CD4-positive, alpha-beta T cell (primary cell): ENCODE results near the gene HEY2. TPM values are rescaled to one million over a fixed set of nuclear protein-coding genes. Genes with fewer than 3 reads are reported as not detected.

Experiments used
- ATAC-seq: fragments of 200-7000 bp; cut with Tn5 transposase; one replicate; pipeline ENCODE4 v1.10.0; 2022; ENCODE audit warnings: mild to moderate bottlenecking; ENCODE audit not compliant: poor library complexity
- CTCF ChIA-PET: fragments of 350-600 bp; sonication (Branson Sonifier 250); formaldehyde crosslinking; loops from one replicate; lab custom pipeline; 2021; ENCODE audit warnings: antibody characterized with exemption, inconsistent platforms; lab: Charles Lee
- POLR2A ChIA-PET: fragments of 350-600 bp; sonication (Branson Sonifier 250); formaldehyde crosslinking; loops from one replicate; lab custom pipeline; 2021; ENCODE audit warnings: antibody characterized with exemption, inconsistent platforms; lab: Charles Lee
- DNase-seq, 14 experiments: peaks; one replicate each; pipeline ENCODE4 v3.0.0-alpha.2; 2013 to 2020; ENCODE audit warnings: mixed read lengths in 2 of 14
- H3K27ac ChIP-seq, 2 donors: one replicate each; pipeline versions ENCODE4 v1.5.1 to v1.7.0; 2013; ENCODE audit warnings: low read length in 2 of 2, low read depth in 1 of 2, mild to moderate bottlenecking in 1 of 2
- H3K27me3 ChIP-seq, 2 experiments: 1 replicate in 1 of 2; 2 replicates in 1 of 2; pipeline versions ENCODE4 v1.6.1 to v1.7.0; 2013; ENCODE audit warnings: low read length in 2 of 2, control low read depth in 1 of 2, mild to moderate bottlenecking in 1 of 2, moderate library complexity in 1 of 2; ENCODE audit not compliant: insufficient read depth in 2 of 2, control insufficient read depth in 1 of 2
- H3K36me3 ChIP-seq: one replicate; pipeline ENCODE4 v1.6.1; 2013; ENCODE audit warnings: low read length, control low read depth; ENCODE audit not compliant: insufficient read depth
- H3K4me1 ChIP-seq: one replicate; pipeline ENCODE4 v1.6.1; 2013; ENCODE audit warnings: low read length, control low read depth; ENCODE audit not compliant: insufficient read depth
- H3K4me3 ChIP-seq: one replicate; pipeline ENCODE4 v1.5.1; 2013; ENCODE audit warnings: mild to moderate bottlenecking, low read length, moderate library complexity
- H3K9me3 ChIP-seq, 2 experiments: 1 replicate in 1 of 2; 2 replicates in 1 of 2; pipeline versions ENCODE4 v1.6.1 to v1.7.0; 2013; ENCODE audit warnings: low read length in 2 of 2, mild to moderate bottlenecking in 2 of 2, control low read depth in 1 of 2, moderate library complexity in 1 of 2; ENCODE audit not compliant: control insufficient read depth in 1 of 2, insufficient read depth in 1 of 2
- H3K27ac Mint-ChIP-seq: one replicate; pipeline ENCODE4 v1.8.0; 2020; ENCODE audit warnings: mixed read lengths
- H3K27me3 Mint-ChIP-seq: one replicate; pipeline ENCODE4 v1.8.0; 2021; ENCODE audit warnings: mixed read lengths
- H3K36me3 Mint-ChIP-seq: one replicate; pipeline ENCODE4 v1.8.0; 2021; ENCODE audit warnings: low read depth, mixed read lengths
- H3K4me1 Mint-ChIP-seq: one replicate; pipeline ENCODE4 v1.8.0; 2021; ENCODE audit warnings: low read depth, mixed read lengths
- H3K4me3 Mint-ChIP-seq: one replicate; pipeline ENCODE4 v1.8.0; 2020; ENCODE audit warnings: mild to moderate bottlenecking, mixed read lengths
- H3K9me3 Mint-ChIP-seq: one replicate; pipeline ENCODE4 v1.8.0; 2020; ENCODE audit warnings: mixed read lengths
- CTCF ChIP-seq: fragments of 200-600 bp; IDR thresholded peaks from one replicate; pipeline ENCODE4 v1.8.0; 2022; ENCODE audit warnings: antibody characterized with exemption, mild to moderate bottlenecking
- intact Hi-C, 2 experiments: fragments of 100-400 bp; cut with DNase I in 1 of 2; cut with micrococcal nuclease in 1 of 2; formaldehyde crosslinking; loops; one replicate each; pipeline versions ENCODE4 v1.15.1 to v1.9.0; 2023 to 2025; cut with DNase I, micrococcal nuclease
- total RNA-seq, 174 experiments: library from RNA in 2 of 174; stranded (reverse) in 2 of 174; gene quantifications; one replicate each; pipeline ENCODE4 v1.2.3 and lab custom pipeline; 2021 to 2026

HEY2 gene
- total RNA-seq, 2 experiments from 2014 or later = 0.08 to 0.30 TPM

GRCh38 chr6:125765944-125766343 lies 16.5 kb downstream of the HEY2 start:
- no peak overlapping the region for H3K4me3 ChIP-seq
- Mint-ChIP-seq H3K36me3 (no peaks in the 10 kb centered on the region), H3K4me3 (no peak overlapping the region), H3K27ac (no peak overlapping the region), H3K9me3 (no peaks in the 10 kb centered on the region), H3K27me3 (peaks cover 61% of the 10 kb centered on the region), H3K4me1 (no peaks in the 10 kb centered on the region)
- peaks cover 4 to 14% of the 10 kb centered on the region in 2 experiments for H3K27me3 ChIP-seq
- ChIA-PET CTCF (interaction anchor here (0.6 to 1.8 kb wide), 2 partner anchors 11 to 454 kb away, joined by 4 read pairs; no protein-coding TSS in a partner anchor), POLR2A (interaction anchor here (0.6 kb wide), 1 partner anchor 210 kb away, joined by 4 read pairs; no protein-coding TSS in a partner anchor)
- H3K4me1 ChIP-seq = no peaks in the 10 kb centered on the region
- H3K36me3 ChIP-seq = no peaks in the 10 kb centered on the region
- ATAC-seq (no peak), DNase-seq (no peak)
- intact Hi-C loops = no loop called here
- TF ChIP-seq CTCF = no peak
- no peaks in the 10 kb centered on the region for H3K9me3 ChIP-seq
- no peak overlapping the region for H3K27ac ChIP-seq

DNA sequence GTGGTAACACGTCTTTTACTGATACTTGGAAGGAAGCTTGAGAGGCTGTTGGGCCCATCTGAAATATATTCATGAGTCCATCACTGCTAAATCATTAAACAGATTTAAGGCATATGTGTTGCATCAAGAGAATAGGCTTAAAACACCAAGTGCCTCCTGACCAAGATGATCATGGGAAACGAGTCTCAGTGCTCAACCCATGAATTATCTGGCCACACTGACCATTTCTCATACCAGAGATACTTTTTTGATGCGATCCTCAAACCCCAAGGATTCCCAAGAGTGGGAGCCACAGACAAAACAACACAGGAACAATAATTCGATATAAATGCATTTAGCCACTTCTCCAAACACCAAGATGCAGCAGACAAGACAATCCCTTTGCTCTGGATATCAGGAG lies 17.2 kb downstream of the HEY2 start:
- ChIA-PET CTCF (interaction anchor here (0.6 to 1.8 kb wide), 3 partner anchors 15 to 1439 kb away, joined by 3 to 4 read pairs (median 3); no protein-coding TSS in a partner anchor), POLR2A (interaction anchor here (2.5 kb wide), 1 partner anchor 14 kb away, joined by 8 read pairs; no protein-coding TSS in a partner anchor)
- Mint-ChIP-seq H3K27me3 (peaks cover 56% of the 10 kb centered on the region), H3K9me3 (no peaks in the 10 kb centered on the region), H3K4me1 (no peaks in the 10 kb centered on the region), H3K27ac (no peak overlapping the region), H3K4me3 (no peak overlapping the region), H3K36me3 (no peaks in the 10 kb centered on the region)
- Histone ChIP-seq H3K36me3 (no peaks in the 10 kb centered on the region), H3K4me3 (no peak overlapping the region), H3K4me1 (no peaks in the 10 kb centered on the region), H3K27ac (no peak overlapping the region), H3K9me3 (no peaks in the 10 kb centered on the region), H3K27me3 (peaks cover 4 to 14% of the 10 kb centered on the region in 2 experiments)
- no peak for DNase-seq
- TF ChIP-seq CTCF = no peak
- intact Hi-C loops = no loop called here
- no peak for ATAC-seq

DNA sequence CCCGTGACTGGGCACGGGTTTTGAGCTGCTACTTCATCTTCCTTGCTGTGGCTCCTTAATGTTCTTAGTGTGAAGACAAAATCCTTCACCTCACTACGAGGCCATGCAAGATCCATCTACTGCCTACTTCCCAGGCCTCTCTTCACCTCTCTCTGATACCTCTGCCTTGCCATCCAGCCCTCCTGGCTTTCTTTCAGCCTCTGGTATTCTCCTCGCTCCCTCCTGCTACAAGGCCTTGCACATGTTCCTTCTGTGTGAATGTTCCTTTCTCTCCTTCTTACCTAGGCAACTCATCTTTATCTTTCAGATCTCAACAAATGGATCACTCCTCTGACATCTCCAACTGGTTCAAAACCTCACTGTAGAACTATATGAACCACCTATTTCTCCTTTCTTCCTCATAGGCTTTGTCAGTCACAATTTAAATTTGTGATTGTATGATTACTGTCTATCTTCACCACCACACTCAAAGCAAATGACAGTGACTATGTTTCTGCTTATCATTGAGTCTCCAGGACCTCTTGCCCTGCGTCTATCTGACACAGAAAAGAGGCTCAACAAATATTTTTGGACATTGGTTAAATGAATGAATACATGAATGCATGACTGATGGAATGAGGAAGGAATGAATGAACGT lies 19.8 kb downstream of the HEY2 start:
- peaks cover 42% of the 10 kb centered on the region for H3K27me3 Mint-ChIP-seq
- no peaks in the 10 kb centered on the region for H3K9me3 Mint-ChIP-seq

More for the DNA sequence above, 19.8 kb downstream of the HEY2 start:
- H3K4me3 Mint-ChIP-seq = no peak overlapping the region
- H3K4me1 Mint-ChIP-seq = no peaks in the 10 kb centered on the region
- ATAC-seq = no peak
- Histone ChIP-seq H3K4me1 (no peaks in the 10 kb centered on the region), H3K9me3 (no peaks in the 10 kb centered on the region), H3K27ac (no peak overlapping the region), H3K4me3 (no peak overlapping the region), H3K27me3 (peaks cover 0 to 10% of the 10 kb centered on the region in 2 experiments), H3K36me3 (no peaks in the 10 kb centered on the region)
- POLR2A ChIA-PET = no interaction called here
- H3K27ac Mint-ChIP-seq = no peak overlapping the region
- CTCF ChIA-PET = interaction anchor here (1.4 kb wide), 1 partner anchor 16 kb away, joined by 3 read pairs; no protein-coding TSS in a partner anchor
- H3K36me3 Mint-ChIP-seq = no peaks in the 10 kb centered on the region
- intact Hi-C loops = loop anchor here (2.0 kb wide), 2 partner anchors 20 to 616 kb away; partner anchors contain the start of genes HEY2 (in 1 of the 2) and TPD52L1 (in 1 of the 2)
- TF ChIP-seq CTCF = no peak
- no peak for DNase-seq
